Motor neuron (in vitro differentiated cells): ENCODE measurements around the gene SH3PXD2B. TPM values are rescaled to one million over a fixed set of nuclear protein-coding genes. Genes with fewer than 3 reads are reported as not detected.
"Not testable (repeated sequence)": the region's sequence is repeated elsewhere in the genome, so short reads cannot be mapped to it uniquely, and the experiment has no call there.

Experiments
- ATAC-seq, 8 experiments: fragments of 200-7000 bp; cut with Tn5 transposase; replicated peaks in 6 of 8; 2 replicates each; pipeline ENCODE4 v1.8.0; 2021; ENCODE audit warnings: mild to moderate bottlenecking in 8 of 8, moderate library complexity in 8 of 8
- H3K27ac ChIP-seq, 2 donors: fragments of 250-450 bp; sonication (Bioruptor Pico); 2 replicates each; pipeline ENCODE4 v1.9.0; 2021; ENCODE audit warnings: antibody characterized with exemption in 2 of 2, mild to moderate bottlenecking in 2 of 2, moderate library complexity in 1 of 2
- H3K4me1 ChIP-seq, 2 donors: fragments of 250-450 bp; sonication (Bioruptor Pico); replicated peaks in 1 of 2; 2 replicates each; pipeline ENCODE4 v1.6.1; 2021; ENCODE audit warnings: antibody characterized with exemption in 2 of 2, mild to moderate bottlenecking in 2 of 2, moderate library complexity in 1 of 2
- H3K4me3 ChIP-seq, 5 donors: fragments of 250-450 bp; sonication (Bioruptor Pico); 2 replicates each; pipeline ENCODE4 v1.9.0; 2021; ENCODE audit warnings: antibody characterized with exemption in 5 of 5, mild to moderate bottlenecking in 5 of 5, moderate library complexity in 4 of 5
- WGBS, 10 experiments: fragments of 450-650 bp; shearing (Covaris generic); methylation state at CpG; one replicate each; pipeline ENCODE4 v1.0.0; 2022; 5-methylcytosine and 5-hydroxymethylcytosine counted together
- in situ Hi-C, 9 experiments: fragments of 400-800 bp; cut with MboI; loops; one replicate each; pipeline ENCODE4 v1.15.0; 2021; ENCODE audit warnings: low sequenced_read_pairs in 9 of 9, low pct_unique_long_range_greater_than_20kb in 2 of 9; ENCODE audit not compliant: unreplicated experiment in 9 of 9
- total RNA-seq, 8 experiments: library from RNA; unstranded; fragments of 300-600 nt; gene quantifications; 2 replicates each; pipeline versions ENCODE4 v1.2.3 to v1.2.4, GENCODE V29; 2022

Gene SH3PXD2B
- total RNA-seq, 8 experiments from 2014 or later: 18.0 to 35.7 (median 24.3) TPM

DNA sequence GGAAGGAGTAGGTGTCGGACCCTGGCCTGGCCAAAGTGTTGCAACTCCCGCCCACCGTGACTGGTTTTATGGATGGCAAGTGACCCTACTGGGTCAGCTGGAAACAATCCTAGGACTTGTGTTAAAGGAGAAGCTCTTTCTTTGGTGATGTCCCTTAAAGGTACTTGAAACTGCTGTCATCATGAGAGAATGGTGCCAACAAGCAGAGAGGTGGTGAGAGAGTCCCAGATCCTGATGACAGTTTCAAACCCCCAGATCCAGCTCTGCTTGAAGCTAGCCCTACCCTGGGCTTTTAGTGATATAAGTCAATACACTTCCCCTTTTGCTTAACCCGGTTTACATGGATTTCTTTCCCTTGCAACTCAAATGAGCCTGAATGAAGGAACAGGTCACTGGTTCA is 98.3 kb downstream of the SH3PXD2B start:
- 67 to 100% (median 90%) methylated on average over 1 to 4 of the region's 4 CpGs; no CpG with 5 or more reads in 5 of the 10 experiments for WGBS, 10 experiments
- H3K27ac ChIP-seq: peak overlapping the region in 1 of 2 donors; percentile 52

DNA sequence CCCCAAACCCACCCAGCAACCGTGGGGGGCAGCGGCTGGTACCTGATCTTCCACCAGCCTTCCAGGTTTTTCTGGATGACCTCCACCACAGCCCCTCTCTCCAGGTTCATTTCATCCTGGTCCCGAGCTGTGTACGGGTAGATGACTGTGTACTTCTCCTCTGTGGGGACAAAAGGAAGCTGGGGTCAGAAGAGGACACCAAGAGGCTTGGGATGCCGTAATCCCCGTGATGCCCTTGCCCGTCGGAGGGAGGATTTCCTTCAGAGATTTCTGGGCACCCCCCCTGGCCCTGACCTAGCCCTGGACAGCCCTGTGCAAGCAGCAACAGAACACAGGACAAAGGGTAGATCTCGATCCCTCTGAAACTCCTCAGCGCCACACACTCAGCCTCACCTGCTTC is 100.5 kb downstream of the SH3PXD2B start:
- in situ Hi-C loops: no loop called here
- ATAC-seq: no peak

More for the DNA sequence above, 98.3 kb downstream of the SH3PXD2B start:
- H3K4me3 ChIP-seq: no peak overlapping the region
- no peak for ATAC-seq
- H3K4me1 ChIP-seq: peaks cover 6 to 12% of the 10 kb centered on the region in 2 donors
- in situ Hi-C loops: no loop called here

DNA sequence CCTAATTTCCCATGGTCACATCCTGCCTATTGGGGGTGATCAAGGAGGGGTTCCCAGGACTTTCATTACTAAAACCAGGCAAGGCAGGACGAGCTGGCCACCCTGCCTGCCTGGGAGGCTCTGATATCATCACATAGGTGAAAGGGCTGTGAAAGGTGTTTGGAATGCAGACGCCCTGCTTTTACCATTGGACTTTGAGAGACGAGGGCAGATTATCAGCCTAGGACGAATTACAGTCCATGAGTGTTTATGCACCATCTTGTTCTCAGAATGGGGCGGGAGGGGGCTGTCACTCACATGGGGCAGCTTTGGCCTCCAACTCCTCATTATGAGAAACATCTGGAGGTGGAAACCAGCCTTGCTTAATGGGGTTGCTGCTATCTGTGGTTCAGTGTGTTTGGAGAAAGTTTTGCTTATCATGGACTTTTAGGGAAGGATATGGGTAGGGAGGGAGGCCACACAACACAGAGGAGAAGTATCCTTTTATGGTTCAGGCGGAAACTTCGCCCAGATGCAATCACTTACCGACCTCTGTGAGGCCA is 101.0 kb downstream of the SH3PXD2B start:
- Histone ChIP-seq H3K4me3 (no peak overlapping the region), H3K27ac (no peak overlapping the region), H3K4me1 (peaks cover 6 to 12% of the 10 kb centered on the region in 2 donors)
- ATAC-seq: no peak
- 75 to 100% (median 100%) methylated on average over 1 to 4 of the region's 8 CpGs; no CpG with 5 or more reads in 3 of the 10 experiments for WGBS, 10 experiments
- in situ Hi-C loops: no loop called here

More for the DNA sequence above, 100.5 kb downstream of the SH3PXD2B start:
- 90 to 100% (median 91%) methylated on average over 1 to 4 of the region's 10 CpGs; no CpG with 5 or more reads in 6 of the 10 experiments for WGBS, 10 experiments
- H3K4me3 ChIP-seq: no peak overlapping the region
- H3K27ac ChIP-seq: peak overlapping the region in 1 of 2 donors; percentile 9
- H3K4me1 ChIP-seq: peaks cover 6 to 12% of the 10 kb centered on the region in 2 donors

DNA sequence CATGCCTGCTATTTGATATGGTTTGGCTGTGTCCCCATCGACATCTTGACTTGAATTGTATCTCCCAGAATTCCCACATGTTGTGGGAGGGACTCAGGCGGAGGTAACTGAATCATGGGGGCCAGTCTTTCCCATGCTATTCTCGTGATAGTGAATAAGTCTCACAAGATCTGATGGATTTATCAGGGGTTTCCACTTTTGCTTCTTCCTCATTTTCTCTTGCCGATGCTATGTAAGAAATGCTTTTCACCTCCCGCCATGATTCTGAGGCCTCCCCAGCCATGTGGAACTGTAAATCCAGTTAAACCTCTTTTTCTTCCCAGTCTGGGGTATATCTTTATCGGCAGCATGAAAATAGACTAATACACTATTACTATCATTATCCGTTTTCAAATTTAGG is 101.8 kb downstream of the SH3PXD2B start:
- H3K27ac ChIP-seq, ATAC-seq, in situ Hi-C loops, H3K4me3 ChIP-seq: not testable (repeated sequence)
- H3K4me1 ChIP-seq: peaks cover 6 to 12% of the 10 kb centered on the region in 2 donors
- WGBS, 10 experiments: 72 to 100% (median 94%) methylated on average over 1 to 7 of the region's 7 CpGs; no CpG with 5 or more reads in 2 of the 10 experiments

DNA sequence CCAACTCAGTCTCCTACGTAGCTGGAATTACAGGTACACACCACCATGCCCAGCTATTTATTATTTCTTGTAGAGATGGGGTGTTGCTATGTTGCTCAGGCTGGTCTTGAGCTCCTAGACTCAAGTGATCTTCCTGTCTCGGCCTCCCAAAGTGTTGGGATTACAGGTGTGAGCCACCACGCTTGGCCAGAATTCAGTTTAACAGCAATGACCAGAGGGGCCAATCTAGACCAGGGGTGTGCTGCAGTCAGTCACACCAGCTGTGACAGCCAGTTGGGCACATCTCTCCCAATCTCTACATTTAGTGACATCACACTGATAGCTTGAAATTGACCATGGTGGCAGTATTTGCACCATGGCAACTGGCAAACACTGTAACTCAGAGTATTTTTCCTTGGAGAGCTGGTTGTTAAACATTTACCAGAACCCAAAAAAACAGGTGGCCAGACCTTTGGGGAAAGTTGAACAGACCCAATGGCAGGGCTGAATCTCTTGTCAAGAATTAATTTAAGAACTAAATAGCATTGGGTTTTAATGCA is 103.0 kb downstream of the SH3PXD2B start:
- Histone ChIP-seq H3K4me1 (peaks cover 6 to 12% of the 10 kb centered on the region in 2 donors), H3K27ac (no peak overlapping the region), H3K4me3 (no peak overlapping the region)
- ATAC-seq: no peak
- 83 to 86% methylated on average over 2 to 3 of the region's 3 CpGs; no CpG with 5 or more reads in 8 of the 10 experiments for WGBS, 10 experiments
- in situ Hi-C loops: no loop called here

DNA sequence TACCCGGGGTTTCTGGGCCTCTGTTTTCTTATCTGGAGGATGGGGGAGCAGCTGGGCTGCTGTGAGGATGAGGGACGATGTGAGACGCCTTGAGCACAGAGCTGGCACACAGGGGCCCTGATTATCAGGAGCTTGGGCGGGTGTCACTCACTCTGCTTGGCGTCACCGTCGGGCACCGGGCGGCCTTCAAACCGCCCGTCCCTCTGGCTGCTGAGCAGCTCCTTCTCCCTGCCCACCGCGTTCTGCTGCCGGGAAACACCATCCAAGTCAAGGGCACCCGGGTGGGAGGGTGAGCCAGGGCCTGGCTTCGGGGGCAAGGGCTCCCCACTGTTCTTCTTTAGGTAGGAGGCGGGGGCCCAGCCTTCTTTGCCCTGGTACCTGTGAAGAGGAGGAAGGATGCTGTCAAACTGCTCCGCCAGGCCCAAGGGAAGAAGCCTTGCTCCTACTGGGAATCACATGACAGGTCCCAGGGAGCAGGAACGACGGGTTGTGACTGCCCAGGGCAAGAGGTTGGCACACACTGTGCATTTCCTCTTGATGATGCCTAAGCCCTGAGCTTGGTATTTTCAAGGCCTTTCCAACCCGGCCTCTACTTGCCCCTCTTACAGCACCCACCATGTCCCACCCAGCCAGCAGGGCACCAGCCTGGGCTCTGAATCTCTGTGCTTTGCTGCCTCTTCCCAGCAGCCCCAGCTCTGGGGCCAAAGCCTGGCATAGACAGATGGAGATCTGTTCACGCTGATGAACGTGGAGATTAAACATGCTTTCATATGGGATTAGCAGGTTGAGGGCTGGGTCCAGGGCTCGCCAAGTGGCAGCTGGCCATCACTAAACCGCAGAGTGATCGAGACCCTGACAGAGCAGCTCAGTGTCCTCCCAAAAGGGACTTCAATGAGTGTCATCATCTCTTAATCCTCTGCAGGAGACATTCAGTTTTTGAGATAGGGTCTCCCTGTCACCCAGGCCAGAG is 103.8 kb downstream of the SH3PXD2B start:
- Histone ChIP-seq H3K4me1 (peaks cover 6 to 12% of the 10 kb centered on the region in 2 donors), H3K4me3 (no peak overlapping the region), H3K27ac (no peak overlapping the region)
- WGBS, 10 experiments: 80 to 100% (median 100%) methylated on average over 1 to 9 of the region's 26 CpGs
- no peak for ATAC-seq
- in situ Hi-C loops: no loop called here

DNA sequence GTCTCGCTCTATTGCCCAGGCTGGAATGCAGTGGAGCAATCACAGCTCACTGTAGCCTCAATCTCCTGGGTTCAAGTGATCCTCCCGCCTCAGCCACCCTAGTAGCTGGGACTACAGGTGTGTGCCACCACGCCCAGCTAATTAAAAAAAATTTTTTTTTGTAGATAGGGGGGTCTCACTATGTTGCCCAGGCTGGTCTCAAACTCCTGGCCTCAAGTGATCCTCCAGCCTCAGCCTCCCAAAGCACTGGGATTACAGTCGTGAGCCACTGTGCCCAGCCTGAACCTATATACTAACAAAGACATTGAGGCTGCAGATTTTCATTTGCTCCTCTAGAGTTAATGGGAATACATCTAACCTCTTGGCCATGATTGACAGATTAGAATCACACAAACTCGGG is 105.6 kb downstream of the SH3PXD2B start:
- ATAC-seq, H3K4me3 ChIP-seq, in situ Hi-C loops, H3K4me1 ChIP-seq, H3K27ac ChIP-seq: not testable (repeated sequence)
- WGBS, 10 experiments: 88 to 100% (median 93%) methylated on average over 1 to 5 of the region's 5 CpGs; no CpG with 5 or more reads in 6 of the 10 experiments

DNA sequence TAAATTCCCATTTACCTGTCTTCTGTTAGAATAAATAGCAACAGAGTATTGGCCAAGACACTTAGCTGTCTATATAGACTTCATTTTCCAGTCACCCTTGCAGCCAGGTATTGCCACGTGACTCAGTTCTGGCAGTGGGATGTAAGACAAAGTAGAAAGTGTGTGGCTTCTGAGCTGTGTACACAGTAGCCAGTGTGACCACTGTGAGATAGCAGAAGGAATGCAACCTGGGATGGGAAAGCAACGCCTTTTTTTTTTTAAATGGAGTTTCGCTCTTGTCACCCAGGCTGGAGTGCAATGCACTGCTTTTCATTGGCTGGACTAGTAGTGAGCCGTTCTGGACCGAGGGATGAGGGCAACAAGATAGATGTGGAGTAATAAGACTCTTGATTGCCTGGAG is 106.2 kb downstream of the SH3PXD2B start:
- H3K4me1 ChIP-seq: no peaks in the 10 kb centered on the region
- no peak overlapping the region for H3K27ac ChIP-seq
- ATAC-seq: no peak
- in situ Hi-C loops: no loop called here
- no peak overlapping the region for H3K4me3 ChIP-seq
- WGBS, 10 experiments: 80 to 100% (median 88%) methylated on average over 1 to 3 of the region's 5 CpGs; no CpG with 5 or more reads in 3 of the 10 experiments

DNA sequence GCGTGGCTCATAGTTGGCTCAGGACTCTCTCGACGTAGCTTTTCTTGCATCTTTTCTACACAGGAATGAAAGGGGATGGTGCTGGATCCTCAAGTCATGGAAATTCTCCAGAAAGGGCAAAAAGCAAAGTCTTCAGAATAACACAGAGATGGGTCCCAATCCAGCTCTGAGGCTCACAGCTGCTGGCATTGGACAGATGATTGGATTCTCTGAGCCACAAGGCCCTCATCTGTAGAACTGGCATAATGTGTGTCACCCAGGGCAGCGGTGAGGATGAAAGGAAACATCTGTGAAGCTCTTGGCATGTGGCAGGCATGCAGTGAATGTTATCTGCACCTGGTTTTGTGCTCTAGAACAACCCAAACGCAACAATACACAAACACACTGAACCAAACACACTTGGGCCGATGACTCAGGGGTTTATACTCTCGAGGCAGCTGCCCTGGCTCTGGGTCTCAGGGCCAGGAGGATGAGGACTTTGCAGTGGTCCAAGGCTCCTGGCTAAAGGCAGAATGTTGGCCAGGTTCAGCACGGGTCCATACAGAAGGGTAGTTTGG is 106.8 kb downstream of the SH3PXD2B start:
- in situ Hi-C loops: no loop called here
- Histone ChIP-seq H3K4me1 (peaks cover 0 to 5% of the 10 kb centered on the region in 2 donors), H3K4me3 (no peak overlapping the region), H3K27ac (no peak overlapping the region)
- 80 to 100% (median 92%) methylated on average over 1 to 7 of the region's 8 CpGs; no CpG with 5 or more reads in 5 of the 10 experiments for WGBS, 10 experiments
- ATAC-seq: no peak

DNA sequence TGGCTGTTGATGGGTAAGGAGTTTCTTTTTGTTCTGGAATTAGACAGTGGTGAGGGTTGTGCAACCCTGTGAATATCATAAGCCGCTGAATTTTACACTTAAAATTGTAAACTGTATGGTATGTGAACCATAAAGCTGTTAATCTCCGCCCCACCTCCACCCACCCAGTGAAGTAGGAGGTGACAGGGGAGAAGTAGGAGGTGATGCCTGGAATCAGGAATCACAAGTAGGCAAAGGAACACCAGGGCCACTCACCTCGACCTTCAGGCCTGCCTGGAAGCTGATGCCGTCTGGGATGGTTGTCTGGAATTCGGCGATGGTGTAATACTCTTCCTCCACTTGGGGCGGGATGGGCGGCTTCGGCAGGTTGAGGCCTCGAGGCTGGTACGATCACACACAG is 108.4 kb downstream of the SH3PXD2B start:
- no peak overlapping the region for H3K4me3 ChIP-seq
- H3K4me1 ChIP-seq: peaks cover 0 to 5% of the 10 kb centered on the region in 2 donors
- ATAC-seq: peak in 3 of 8 experiments; percentile 37 to 52 (median 40)
- WGBS, 10 experiments: 70 to 100% (median 90%) methylated on average over 1 to 2 of the region's 11 CpGs; no CpG with 5 or more reads in 4 of the 10 experiments
- in situ Hi-C loops: no loop called here
- no peak overlapping the region for H3K27ac ChIP-seq

DNA sequence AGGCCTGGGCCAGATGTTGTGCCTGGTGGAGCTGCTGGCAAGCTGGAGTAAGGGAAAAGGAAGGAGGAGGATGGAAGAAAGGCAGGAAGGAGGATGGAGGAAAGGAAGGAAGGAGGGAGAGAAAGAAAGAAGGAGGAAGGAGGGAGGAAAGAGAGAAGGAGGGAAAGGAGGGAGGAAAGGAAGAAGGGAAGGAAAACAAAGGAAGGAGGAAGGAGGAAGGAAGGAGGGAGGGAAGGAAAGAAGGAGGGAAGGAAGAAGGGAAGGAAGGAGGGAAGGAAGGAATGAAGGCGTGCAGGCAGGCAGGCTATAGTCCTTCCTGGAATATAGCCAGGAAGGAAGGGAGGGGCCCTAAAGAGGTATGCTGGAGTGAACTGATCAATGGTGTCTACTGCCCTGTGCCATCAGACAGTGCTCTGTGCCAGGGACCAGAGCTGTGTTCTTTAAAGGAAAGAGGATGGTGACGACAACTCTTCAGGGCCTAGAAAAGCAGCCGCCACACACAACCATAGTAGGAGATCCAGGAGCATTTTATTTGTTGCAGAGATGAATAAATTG is 109.4 kb downstream of the SH3PXD2B start:
- peaks cover 0 to 5% of the 10 kb centered on the region in 2 donors for H3K4me1 ChIP-seq
- peak in 2 of 8 experiments; percentile 61 to 76 for ATAC-seq
- 47 to 100% (median 90%) methylated on average over 1 to 3 of the region's 3 CpGs; no CpG with 5 or more reads in 2 of the 10 experiments for WGBS, 10 experiments
- no peak overlapping the region for H3K4me3 ChIP-seq
- in situ Hi-C loops: no loop called here
- no peak overlapping the region for H3K27ac ChIP-seq

DNA sequence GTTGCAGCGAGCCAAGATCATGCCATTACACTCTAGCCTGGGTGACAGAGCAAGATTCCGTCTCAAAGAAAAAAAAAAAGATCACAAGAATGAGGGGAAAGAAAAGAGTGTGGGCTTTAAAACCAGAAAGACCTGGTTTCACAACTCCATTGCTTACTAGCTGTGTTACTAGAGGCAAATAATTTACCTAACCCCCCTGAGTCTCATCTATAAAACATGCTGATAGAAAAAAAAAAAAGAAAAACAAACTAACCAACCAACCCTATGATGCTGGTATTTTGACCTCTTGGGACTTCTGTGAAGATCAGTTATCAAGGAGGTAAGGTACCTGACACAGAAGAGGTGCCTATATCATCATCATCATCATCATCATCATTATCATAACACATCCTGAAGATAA is 110.6 kb downstream of the SH3PXD2B start:
- H3K4me3 ChIP-seq: no peak overlapping the region
- in situ Hi-C loops: no loop called here
- ATAC-seq: no peak
- H3K4me1 ChIP-seq: peaks cover 0 to 5% of the 10 kb centered on the region in 2 donors
- H3K27ac ChIP-seq: no peak overlapping the region
- 71 to 100% (median 100%) methylated on average over 1 to 2 of the region's 2 CpGs; no CpG with 5 or more reads in 4 of the 10 experiments for WGBS, 10 experiments
